Measurements from ENCODE around the gene IFT25. TPM values are rescaled to one million over a fixed set of nuclear protein-coding genes. Genes with fewer than 3 reads are reported as not detected.

Gene IFT25
- total and polyA plus RNA-seq, 2 of the 13 experiments (the other 11 are each of a cell fraction or from before 2014, with no cell fraction given), result 19.7 to 48.0 TPM

GRCh38 chr1:53967409-53968124, 22.1 kb upstream of the IFT25 start (continued):
- TF ChIP-seq SOX13 (IDR thresholded peaks at IDR 0.05) (no peak), SOX13 (CRISPR knock-in tag; conservative IDR thresholded peaks at IDR 0.05 in 1 of 2, IDR thresholded peaks at IDR 0.05 in 1 of 2) (no peak), GATAD2A (CRISPR knock-in tag; IDR thresholded peaks at IDR 0.05) (peak; percentile 36; the same call in 1 of the 2 replicates), CREB1 (IDR thresholded peaks at IDR 0.05) (no peak), CREB1 (CRISPR knock-in tag; IDR thresholded peaks at IDR 0.05) (peak; percentile 29; the same call in 1 of the 2 replicates), NCOA5 (CRISPR knock-in tag; IDR thresholded peaks at IDR 0.05) (no peak), LBX2 (CRISPR knock-in tag; IDR thresholded peaks at IDR 0.05; ENCODE audit: borderline replicate concordance) (no peak)

GRCh38 chr1:53966794-53967193, 21.3 kb upstream of the IFT25 start:
- no peak overlapping the region for H3K27ac ChIP-seq (ENCODE audit: extremely low read length, insufficient read depth, low read length)

More at GRCh38 chr1:53966794-53967193, 21.3 kb upstream of the IFT25 start:
- TF ChIP-seq NFIC (IDR thresholded peaks at IDR 0.05; ENCODE audit: low read length) (no peak), ZNF674 (CRISPR knock-in tag; IDR thresholded peaks at IDR 0.05; ENCODE audit: low read depth) (no peak), ZNF557 (CRISPR knock-in tag; IDR thresholded peaks at IDR 0.05) (no peak), MTA3 (CRISPR knock-in tag; IDR thresholded peaks at IDR 0.05) (no peak), SOX13 (IDR thresholded peaks at IDR 0.05) (no peak), SOX13 (CRISPR knock-in tag; conservative IDR thresholded peaks at IDR 0.05 in 1 of 2, IDR thresholded peaks at IDR 0.05 in 1 of 2) (peak in 1 of 2 experiments; percentile 62; a peak in 1 of 4 replicates), ISL2 (CRISPR knock-in tag; IDR thresholded peaks at IDR 0.05) (0 out of 2 replicates have a peak, but pooled peaks have one; percentile 25), CEBPB (IDR thresholded peaks at IDR 0.05; ENCODE audit: borderline replicate concordance, low read depth, low read length) (peak; percentile 85), SOX5 (CRISPR knock-in tag; IDR thresholded peaks at IDR 0.05; ENCODE audit: borderline replicate concordance) (peak; percentile 43; the same call in 1 of the 2 replicates), EP300 (IDR thresholded peaks at IDR 0.05; ENCODE audit: low read depth in 2 of 2, low read length in 2 of 2) (peak in 1 of 2 experiments; percentile 21; a peak in 1 of 4 replicates), EP300 (CRISPR knock-in tag; IDR thresholded peaks at IDR 0.05; ENCODE audit: borderline replicate concordance) (no peak), ZNF136 (CRISPR knock-in tag; IDR thresholded peaks at IDR 0.05; ENCODE audit: low read depth) (no peak), SOX6 (IDR thresholded peaks at IDR 0.05) (no peak), SOX6 (CRISPR knock-in tag; IDR thresholded peaks at IDR 0.05) (peak; percentile 33; the same call in 1 of the 2 replicates), CEBPG (CRISPR knock-in tag; IDR thresholded peaks at IDR 0.05) (peak; percentile 81)
- FAIRE-seq, result no peak
- ChIA-PET CTCF (ENCODE audit: low intra/inter-chr PET ratio, low total read pairs) (no interaction called here), POLR2A (interaction anchor here (0.6 kb wide), 1 partner anchor 27 kb away, joined by 3 read pairs; no protein-coding TSS in a partner anchor)
- WGBS (ENCODE audit: low lambda C conversion rate), result 20% methylated on average over 3 of the region's 3 CpGs
- Histone ChIP-seq H3K4me1 (ENCODE audit: insufficient read depth, low read length) (peaks cover 31% of the 10 kb centered on the region), H4K20me1 (ENCODE audit: insufficient read depth, low read length) (no peaks in the 10 kb centered on the region), H3K9me3 (ENCODE audit: low read length) (no peaks in the 10 kb centered on the region), H3K9ac (ENCODE audit: insufficient read depth, low read depth, low read length) (no peak overlapping the region), H3K4me3 (replicated peaks in 1 of 3; ENCODE audit: insufficient read depth in 1 of 3, low read depth in 2 of 3, low read length in 3 of 3) (no peak overlapping the region), H3K27me3 (ENCODE audit: control insufficient read depth in 1 of 2, insufficient read depth in 2 of 2, low read length in 2 of 2) (no peaks in the 10 kb centered on the region), H2AFZ (ENCODE audit: low read length) (no peak overlapping the region), H3K79me2 (ENCODE audit: insufficient read depth, low read length) (no peaks in the 10 kb centered on the region), H3K4me2 (ENCODE audit: low read depth, low read length) (no peak overlapping the region), H3K36me3 (replicated peaks in 1 of 2; ENCODE audit: control insufficient read depth in 1 of 2, insufficient read depth in 2 of 2, low read length in 2 of 2) (peaks cover 20 to 35% of the 10 kb centered on the region in 2 experiments; a peak in 4 of 5 replicates)
- peak; percentile 50 for DNase-seq (ENCODE audit: low spot score)
- intact Hi-C loops (cut with micrococcal nuclease; ENCODE audit: unreplicated experiment) (no loop called here), in situ Hi-C loops (cut with HindIII; ENCODE audit: extremely low pct_ligation_motif_present, low pct_unique_long_range_greater_than_20kb) (no loop called here)
- ATAC-seq, result no peak
- no TSS peak for BruUV-seq (replicated peaks)

All from HepG2 (cell line).